Measurements from ENCODE around the gene SLC17A8. TPM values are rescaled to one million over a fixed set of nuclear protein-coding genes. Genes with fewer than 3 reads are reported as not detected.
A peak's percentile ranks its signal among the peaks of the same experiment; 100 is the strongest.

SLC17A8 gene
- polyA plus RNA-seq, 3 donors, result not detected

- Histone ChIP-seq H3K36me3 (replicated peaks in 1 of 2; ENCODE audit: control insufficient read depth in 1 of 2, insufficient read depth in 2 of 2, low read length in 2 of 2) (no peaks in the 10 kb centered on the region), H2AFZ (ENCODE audit: insufficient read depth, low read depth, low read length, poor library complexity, severe bottlenecking) (no peak overlapping the region), H3K9me3 (replicated peaks in 1 of 2; ENCODE audit: control insufficient read depth in 1 of 2, insufficient read depth in 1 of 2, low read length in 2 of 2) (no peaks in the 10 kb centered on the region), H3K9ac (ENCODE audit: insufficient read depth, low read length, poor library complexity, severe bottlenecking) (no peak overlapping the region), H3K4me2 (replicated peaks; ENCODE audit: extremely low read depth, low read length, poor library complexity, severe bottlenecking) (no peak overlapping the region), H3K27ac (ENCODE audit: low read depth in 1 of 2, low read length in 2 of 2) (no peak overlapping the region), H3K4me1 (ENCODE audit: control insufficient read depth in 1 of 2, insufficient read depth in 2 of 2, low read length in 2 of 2) (no peaks in the 10 kb centered on the region), H3K79me2 (ENCODE audit: insufficient read depth, low read length) (no peaks in the 10 kb centered on the region), H3K4me3 (replicated peaks in 1 of 3; ENCODE audit: low read depth in 2 of 3, low read length in 3 of 3) (no peak overlapping the region), H4K20me1 (ENCODE audit: insufficient read depth, low read length) (no peaks in the 10 kb centered on the region), H3K27me3 (ENCODE audit: control insufficient read depth in 2 of 2, insufficient read depth in 2 of 2, low read length in 2 of 2) (no peaks in the 10 kb centered on the region)
- H3K36me3 Mint-ChIP-seq, result peaks cover 0 to 8% of the 10 kb centered on the region in 2 donors
- H3K27me3 Mint-ChIP-seq (ENCODE audit: low read depth in 3 of 3), result peaks cover 0 to 2% (median 1%) of the 10 kb centered on the region in 3 donors
- H3K27ac Mint-ChIP-seq, result no peak overlapping the region
- WGBS (ENCODE audit: insufficient coverage), result no CpG with 5 or more reads among the region's 3 CpGs
- intact Hi-C loops (cut with micrococcal nuclease), result no loop called here
- no peak for DNase-seq
- TF ChIP-seq CTCF (IDR thresholded peaks at IDR 0.05), result no peak
- H3K4me1 Mint-ChIP-seq, result no peaks in the 10 kb centered on the region
- no peak overlapping the region for H3K4me3 Mint-ChIP-seq
- peaks cover 0 to 2% (median 0%) of the 10 kb centered on the region in 7 donors for H3K9me3 Mint-ChIP-seq
These were observed 10.2 kb upstream of the SLC17A8 start for GRCh38 chr12:100346660-100347059.

GRCh38 chr12:100348657-100349454 is 8.0 kb upstream of the SLC17A8 start:
- Histone ChIP-seq H3K4me3 (replicated peaks in 1 of 3; ENCODE audit: low read depth in 2 of 3, low read length in 3 of 3) (no peak overlapping the region), H3K4me1 (ENCODE audit: control insufficient read depth in 1 of 2, insufficient read depth in 2 of 2, low read length in 2 of 2) (no peaks in the 10 kb centered on the region), H3K9ac (ENCODE audit: insufficient read depth, low read length, poor library complexity, severe bottlenecking) (no peak overlapping the region), H3K4me2 (replicated peaks; ENCODE audit: extremely low read depth, low read length, poor library complexity, severe bottlenecking) (no peak overlapping the region), H3K79me2 (ENCODE audit: insufficient read depth, low read length) (no peaks in the 10 kb centered on the region), H2AFZ (ENCODE audit: insufficient read depth, low read depth, low read length, poor library complexity, severe bottlenecking) (no peak overlapping the region), H3K36me3 (replicated peaks in 1 of 2; ENCODE audit: control insufficient read depth in 1 of 2, insufficient read depth in 2 of 2, low read length in 2 of 2) (no peaks in the 10 kb centered on the region), H3K9me3 (replicated peaks in 1 of 2; ENCODE audit: control insufficient read depth in 1 of 2, insufficient read depth in 1 of 2, low read length in 2 of 2) (no peaks in the 10 kb centered on the region), H4K20me1 (ENCODE audit: insufficient read depth, low read length) (no peaks in the 10 kb centered on the region), H3K27ac (ENCODE audit: low read depth in 1 of 2, low read length in 2 of 2) (no peak overlapping the region), H3K27me3 (ENCODE audit: control insufficient read depth in 2 of 2, insufficient read depth in 2 of 2, low read length in 2 of 2) (no peaks in the 10 kb centered on the region)
- DNase-seq, result no peak
- 100% methylated on average over 1 of the region's 7 CpGs for WGBS (ENCODE audit: insufficient coverage)
- no peak overlapping the region for H3K27ac Mint-ChIP-seq
- H3K9me3 Mint-ChIP-seq, result no peaks in the 10 kb centered on the region
- H3K4me1 Mint-ChIP-seq, result no peaks in the 10 kb centered on the region
- intact Hi-C loops (cut with micrococcal nuclease), result no loop called here
- peak; percentile 12 for TF ChIP-seq CTCF (IDR thresholded peaks at IDR 0.05)
- no peaks in the 10 kb centered on the region for H3K36me3 Mint-ChIP-seq
- H3K4me3 Mint-ChIP-seq, result no peak overlapping the region
- peaks cover 2 to 3% (median 2%) of the 10 kb centered on the region in 3 donors for H3K27me3 Mint-ChIP-seq (ENCODE audit: low read depth in 3 of 3)

Data from CD14-positive monocyte (primary cell).